ENCODE results near the gene VWF.

Gene VWF

DNA sequence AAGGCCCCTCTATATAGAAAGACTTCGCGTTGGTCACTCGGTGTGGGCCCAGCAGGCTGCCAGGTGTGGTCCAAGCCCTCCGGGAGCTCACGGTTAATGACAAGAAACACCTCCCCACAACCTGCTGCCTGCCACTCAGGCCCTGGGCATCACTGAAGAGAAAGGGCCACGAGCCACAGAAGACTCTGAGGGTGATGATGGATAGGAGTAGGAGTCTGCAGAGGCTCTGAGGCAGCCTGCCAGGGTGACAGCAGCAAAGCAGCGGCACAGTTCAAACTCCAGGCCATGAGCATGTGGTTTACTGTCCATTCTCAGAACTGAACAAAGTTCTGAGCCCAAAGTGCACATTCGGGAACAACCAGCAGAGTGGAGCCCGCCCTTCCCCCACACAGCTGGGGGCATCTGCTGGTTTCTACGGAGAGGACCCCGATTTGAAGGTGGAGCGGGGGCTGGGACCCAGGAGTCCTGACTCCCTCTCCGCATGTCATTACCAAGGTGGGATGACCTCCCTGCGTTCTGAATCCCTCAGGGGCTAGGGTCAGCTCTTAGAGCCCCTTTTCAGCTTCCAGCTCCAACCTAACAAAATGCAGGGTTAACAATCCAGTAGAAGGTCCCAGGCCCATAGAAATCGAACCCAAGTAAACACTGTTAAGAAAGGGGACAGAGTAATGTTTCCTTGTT, 65.8 kb downstream of the VWF start:
- no peak for DNase-seq (ENCODE audit: low read depth)

GRCh38 chr12:6057700-6058099, 66.8 kb downstream of the VWF start:
- DNase-seq (ENCODE audit: low read depth) = no peak

- DNase-seq (ENCODE audit: low read depth) = no peak
These were observed 67.8 kb downstream of the VWF start for GRCh38 chr12:6056406-6057240.

- DNase-seq (ENCODE audit: low read depth) = no peak
These were observed 70.9 kb downstream of the VWF start for GRCh38 chr12:6053541-6053940.

DNA sequence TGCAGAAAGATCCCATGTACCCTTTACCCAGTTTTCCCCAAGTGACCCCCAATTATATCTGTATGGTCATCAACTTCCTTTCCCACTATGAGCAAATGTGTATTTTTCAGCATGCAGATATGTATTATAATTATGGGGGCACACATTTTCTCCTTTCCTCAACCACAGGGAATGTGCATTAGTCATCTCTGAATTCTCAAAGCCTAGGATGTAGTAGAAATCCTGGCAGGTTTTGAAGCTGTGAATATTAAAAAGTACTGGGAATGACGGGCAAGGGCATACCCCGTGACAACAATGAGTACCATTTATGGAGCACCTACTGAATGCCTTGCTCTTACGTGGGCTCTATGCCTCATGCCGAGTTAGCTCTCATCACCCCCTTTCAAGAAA, 71.5 kb downstream of the VWF start:
- DNase-seq (ENCODE audit: low read depth) = no peak

DNA sequence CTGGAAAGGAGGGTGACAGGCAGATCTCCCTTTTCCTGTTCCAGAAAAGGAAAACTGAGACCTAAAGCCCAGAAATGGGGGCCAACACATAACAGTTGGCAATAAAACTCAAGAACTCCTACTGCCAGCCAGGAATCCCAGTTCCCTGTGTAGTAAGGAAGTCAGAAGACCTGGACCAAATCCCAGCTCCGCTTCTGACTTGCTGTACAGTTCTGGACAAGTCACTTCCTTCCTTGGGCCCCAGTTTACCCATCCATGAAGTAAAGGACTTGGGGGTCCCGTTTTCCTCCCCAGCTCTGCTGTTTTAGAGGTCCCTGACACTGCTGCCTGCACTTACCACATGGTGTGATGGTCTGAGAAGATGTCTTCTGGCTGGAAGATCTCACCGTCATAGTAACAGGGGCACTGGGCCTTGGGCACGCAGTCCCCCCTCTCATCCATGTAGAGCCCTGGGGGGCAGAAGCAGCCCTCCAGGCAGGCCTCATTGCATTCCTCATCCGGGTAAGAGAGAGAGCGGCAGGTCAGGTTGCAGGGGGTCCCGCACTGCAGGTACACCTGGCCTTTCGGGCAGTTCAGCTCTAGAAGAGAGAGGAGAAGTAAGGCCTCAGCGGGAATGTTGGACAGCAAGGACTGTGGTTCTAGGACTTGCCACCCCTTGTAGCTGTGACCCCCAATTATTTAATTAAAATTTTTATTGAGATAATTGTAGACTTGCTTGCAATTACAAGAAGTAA, 72.1 kb downstream of the VWF start:
- DNase-seq (ENCODE audit: low read depth) = no peak

DNA sequence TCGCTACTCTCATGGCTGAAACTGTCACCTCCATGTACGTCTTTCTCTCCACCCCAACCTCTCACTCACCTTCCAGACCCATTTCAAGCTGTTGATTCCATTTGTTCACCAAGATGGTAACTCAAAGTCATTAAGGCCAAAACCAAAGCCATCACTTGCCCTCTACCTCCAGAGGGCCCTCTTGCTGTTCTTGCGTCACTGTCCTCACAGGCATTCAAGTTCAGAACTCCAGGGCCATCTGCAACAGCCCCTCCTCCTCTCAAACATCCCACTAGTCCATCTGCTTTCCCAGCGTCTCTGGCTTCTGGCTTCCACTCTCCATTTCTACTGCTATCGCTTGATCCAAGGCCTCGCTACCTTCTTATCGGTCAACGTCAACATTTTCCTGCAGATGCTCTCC, 74.5 kb downstream of the VWF start:
- no peak for DNase-seq (ENCODE audit: low read depth)

DNA sequence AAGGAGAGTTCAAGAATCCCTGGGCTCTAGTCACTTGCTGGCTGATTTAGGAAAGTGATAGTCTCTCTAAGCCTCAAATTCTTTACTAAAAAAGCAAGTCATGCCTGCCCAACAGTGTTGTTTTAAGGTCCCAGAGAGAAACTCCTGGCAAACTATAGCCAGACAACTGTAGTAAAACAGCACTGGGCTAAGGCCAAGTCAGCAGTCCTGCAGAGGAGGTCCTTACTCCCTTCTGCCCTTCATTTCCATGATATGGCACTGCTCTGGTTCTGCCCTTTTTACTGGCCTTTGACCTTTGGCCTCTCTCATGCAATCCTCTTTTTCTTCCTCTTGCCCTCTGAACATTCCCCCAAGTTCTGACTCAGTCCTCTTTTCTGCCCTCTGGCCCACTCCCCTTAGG, 74.9 kb downstream of the VWF start:
- no peak for DNase-seq (ENCODE audit: low read depth)

DNA sequence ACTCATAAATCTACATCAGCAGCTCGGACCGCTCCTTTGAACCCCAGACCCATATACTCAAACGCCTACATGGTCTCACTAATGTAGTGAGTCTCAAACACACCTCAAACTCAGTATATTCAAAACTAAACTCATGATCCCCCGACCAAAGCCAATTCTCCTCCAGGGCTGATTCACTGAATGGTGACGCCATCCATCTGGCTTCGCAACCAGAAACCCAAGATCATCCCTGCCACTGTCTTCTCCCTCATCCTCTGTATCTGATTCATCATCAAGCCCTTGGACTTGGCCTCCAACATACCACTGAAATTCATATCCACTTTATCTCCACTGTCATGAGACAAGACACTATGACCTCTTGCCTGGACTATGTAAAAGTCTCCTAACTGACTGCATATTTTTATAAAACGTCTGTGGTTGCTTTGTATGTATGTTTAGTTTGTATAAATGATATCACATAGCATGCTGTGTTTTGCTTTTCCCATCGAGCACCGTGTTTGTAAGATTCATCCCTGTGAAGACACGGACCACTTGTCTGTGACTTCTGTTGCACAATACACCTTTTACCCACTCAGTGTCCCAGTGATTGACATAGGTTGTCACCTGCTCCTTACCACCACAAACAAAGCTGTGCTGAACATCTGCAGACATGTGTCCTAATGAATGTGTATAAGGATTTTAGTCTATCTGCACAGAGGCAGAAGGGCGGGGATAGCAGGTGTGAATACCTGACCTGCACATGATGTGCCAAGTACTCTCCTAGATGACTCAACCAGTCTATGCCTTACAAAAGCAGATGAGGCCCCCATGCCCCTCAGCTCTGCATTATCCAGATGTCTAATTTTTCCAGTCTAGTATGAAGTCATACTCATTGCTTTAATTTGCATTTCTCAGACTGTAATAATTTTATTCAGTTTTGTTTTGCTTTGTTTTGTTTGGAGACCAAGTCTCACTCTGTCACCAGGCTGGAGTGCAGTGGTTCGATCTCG, 76.9 kb downstream of the VWF start:
- DNase-seq (ENCODE audit: low read depth) = no peak

- no peak for DNase-seq (ENCODE audit: low read depth)
These were observed 77.8 kb downstream of the VWF start for GRCh38 chr12:6046511-6047180.

DNA sequence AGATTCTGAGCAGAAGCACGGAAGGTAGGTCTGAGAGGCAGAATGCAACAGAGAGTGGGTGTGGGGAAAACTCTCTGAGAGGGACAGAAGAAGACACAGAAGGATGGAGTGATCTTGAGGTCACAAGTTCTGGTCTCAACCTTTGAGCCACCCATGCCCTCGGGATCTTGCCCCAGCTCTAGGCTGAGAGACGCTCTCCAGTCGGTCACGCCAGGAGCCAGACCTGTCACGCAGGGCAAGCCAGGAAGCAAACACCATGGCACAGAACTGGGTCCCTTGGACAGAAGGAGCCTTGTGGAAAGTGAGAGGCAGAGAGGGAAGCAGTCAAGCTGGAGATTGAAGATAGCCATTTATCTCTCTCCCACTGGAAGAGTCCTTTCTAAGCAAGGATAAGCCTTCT, 79.0 kb downstream of the VWF start:
- no peak for DNase-seq (ENCODE audit: low read depth)

DNA sequence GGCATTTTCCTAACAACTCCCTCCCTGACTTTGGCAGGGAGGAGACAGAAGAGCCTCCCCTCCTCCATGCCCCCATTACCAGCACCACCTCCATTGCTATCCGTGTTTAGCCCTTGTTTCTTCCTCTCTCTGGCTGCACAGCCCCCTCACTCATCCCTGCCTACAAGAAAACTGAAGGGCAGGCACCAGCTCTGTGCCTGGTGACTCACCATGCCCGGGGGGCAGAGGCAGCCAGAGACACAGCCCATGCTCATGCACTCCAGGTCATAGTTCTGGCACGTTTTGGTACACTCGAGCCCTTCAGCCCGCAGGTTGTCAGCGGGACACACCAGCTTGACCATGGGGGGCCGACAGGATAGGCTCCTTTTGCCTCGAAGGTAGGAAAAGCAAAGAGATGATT, 80.4 kb downstream of the VWF start:
- no peak for DNase-seq (ENCODE audit: low read depth)

GRCh38 chr12:6042446-6042845, 82.0 kb downstream of the VWF start:
- no peak for DNase-seq (ENCODE audit: low read depth)

DNA sequence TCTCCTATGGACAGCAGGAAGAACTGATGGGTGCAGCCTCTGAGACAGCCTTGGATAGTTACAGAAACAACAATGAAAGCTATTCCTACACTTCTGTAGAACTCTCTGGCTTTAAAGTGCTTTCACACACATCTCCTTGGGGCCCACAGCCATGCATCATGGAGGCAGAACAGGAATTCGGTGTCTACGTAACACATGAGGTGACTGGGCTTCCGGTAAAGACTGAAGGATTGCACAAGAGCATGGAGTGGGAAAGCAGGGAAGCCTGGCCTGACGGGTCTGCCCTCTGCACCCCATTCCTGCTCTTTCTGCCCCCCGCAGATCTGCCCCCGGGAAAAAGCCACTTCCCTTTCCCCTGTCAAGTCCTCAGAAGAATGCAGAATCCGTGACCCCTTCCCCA, 82.6 kb downstream of the VWF start:
- DNase-seq (ENCODE audit: low read depth) = no peak

DNA sequence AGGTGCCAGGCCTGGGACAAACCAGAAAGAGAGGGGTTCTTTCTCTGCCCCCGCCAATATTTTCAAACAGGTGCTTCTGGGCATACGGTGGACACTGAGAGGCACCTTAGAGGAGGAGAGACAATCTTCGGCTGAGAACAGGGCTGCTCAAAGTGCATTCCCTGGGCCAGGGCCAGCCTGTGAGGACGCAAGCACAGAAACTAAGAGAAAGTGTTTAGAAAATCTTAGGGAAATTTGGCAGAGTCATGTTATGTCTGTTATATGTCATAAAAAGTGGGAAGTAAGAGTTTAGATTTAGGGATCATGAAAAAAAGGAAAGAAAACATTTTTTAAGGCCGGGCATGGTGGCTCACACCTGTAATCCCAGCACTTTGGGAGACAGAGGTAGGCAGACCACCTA, 83.7 kb downstream of the VWF start:
- no peak for DNase-seq (ENCODE audit: low read depth)

- peak; percentile 8 for DNase-seq (ENCODE audit: low read depth)
These were observed 84.4 kb downstream of the VWF start for GRCh38 chr12:6039894-6040601.

DNA sequence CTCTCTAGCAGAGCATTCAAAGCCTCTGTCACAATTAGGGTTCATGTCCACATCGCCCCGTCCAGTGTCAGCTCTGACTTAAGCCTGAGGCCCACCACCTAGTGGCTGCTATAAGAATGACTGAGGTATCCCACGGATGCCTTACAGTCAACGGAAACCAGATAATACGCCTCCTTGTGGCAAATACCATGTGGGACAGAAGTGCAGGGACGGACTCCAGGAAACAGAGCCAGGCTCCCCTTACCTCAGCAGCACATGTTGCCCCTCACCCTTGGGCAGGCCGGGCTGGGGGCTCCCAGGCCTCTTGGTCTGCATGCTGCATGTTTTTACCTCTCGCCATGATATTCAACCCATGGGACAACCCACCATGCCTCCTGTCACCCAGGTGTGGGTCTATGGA, 86.3 kb downstream of the VWF start:
- peak; percentile 11 for DNase-seq (ENCODE audit: low read depth)

- DNase-seq (ENCODE audit: low read depth) = no peak
These were observed 87.0 kb downstream of the VWF start for GRCh38 chr12:6037459-6037858.

- no peak for DNase-seq (ENCODE audit: low read depth)
These were observed 88.0 kb downstream of the VWF start for GRCh38 chr12:6036509-6036908.

DNA sequence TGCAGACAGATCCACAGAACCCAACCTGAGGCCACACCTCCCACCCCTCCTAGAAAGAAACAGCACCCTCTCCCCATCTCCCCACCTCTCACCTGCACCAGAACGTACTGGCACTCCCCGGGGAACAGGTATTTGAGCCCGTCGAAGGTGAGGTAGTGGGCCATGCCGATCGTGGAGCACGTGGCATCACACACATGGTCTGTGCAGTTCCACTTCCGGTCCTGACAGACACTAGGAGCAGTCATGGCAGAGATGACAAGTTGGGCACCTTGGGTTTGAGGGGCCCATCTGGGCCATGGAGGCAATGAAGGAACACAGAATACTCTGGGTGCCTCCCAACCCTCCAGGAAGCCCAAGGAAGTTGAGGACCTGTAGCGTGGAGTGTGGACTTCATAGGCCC, 89.9 kb downstream of the VWF start:
- DNase-seq (ENCODE audit: low read depth) = no peak

- no peak for DNase-seq (ENCODE audit: low read depth)
These were observed 90.9 kb downstream of the VWF start for GRCh38 chr12:6033546-6033945.

All from stimulated activated CD8-positive, alpha-beta memory T cell treated with anti-CD3 and anti-CD28 coated beads, Interleukin-12 subunit alpha, Interleukin-12 subunit beta, amount 100 ng/mL, for 1 hour (primary cell).